Nephron (organoid): ENCODE measurements around the gene MYBPH.

ENCODE experiments used
- H3K27ac Mint-ChIP-seq, 3 experiments: 2 replicates each; pipeline ENCODE4 v1.8.0; 2020; ENCODE audit warnings: mixed read lengths in 3 of 3, mild to moderate bottlenecking in 2 of 3, moderate library complexity in 1 of 3
- H3K27me3 Mint-ChIP-seq: 2 replicates; pipeline ENCODE4 v1.8.0; 2021; ENCODE audit warnings: low read depth, mild to moderate bottlenecking, moderate library complexity, mixed read lengths
- H3K36me3 Mint-ChIP-seq: 2 replicates; pipeline ENCODE4 v1.8.0; 2020; ENCODE audit warnings: low read depth, mixed read lengths
- H3K4me1 Mint-ChIP-seq: 2 replicates; pipeline ENCODE4 v1.8.0; 2020; ENCODE audit warnings: mixed read lengths
- H3K4me3 Mint-ChIP-seq, 3 experiments: 2 replicates each; pipeline ENCODE4 v1.8.0; 2020; ENCODE audit warnings: mild to moderate bottlenecking in 3 of 3, mixed read lengths in 3 of 3, moderate library complexity in 2 of 3
- H3K9me3 Mint-ChIP-seq: 2 replicates; pipeline ENCODE4 v1.8.0; 2020; ENCODE audit warnings: mixed read lengths
- CTCF ChIP-seq, 3 experiments: fragments of 200-600 bp; sonication (generic); IDR thresholded peaks; one replicate each; pipeline ENCODE4 v1.5.0; 2021; ENCODE audit warnings: antibody characterized with exemption in 3 of 3; ENCODE audit not compliant: unreplicated experiment in 3 of 3

MYBPH gene

GRCh38 chr1:203126866-203127665 lies 48.6 kb downstream of the MYBPH start:
- Mint-ChIP-seq H3K36me3 (no peaks in the 10 kb centered on the region), H3K27ac (peak overlapping the region; percentile 22 to 50 (median 34)), H3K4me3 (peak overlapping the region; percentile 77 to 83 (median 82)), H3K9me3 (no peaks in the 10 kb centered on the region), H3K4me1 (peaks cover 67% of the 10 kb centered on the region), H3K27me3 (peaks cover 35% of the 10 kb centered on the region)
- no peak for TF ChIP-seq CTCF (IDR thresholded peaks at IDR 0.05; ENCODE audit: unreplicated experiment in 3 of 3)

GRCh38 chr1:203126151-203126865 lies 49.3 kb downstream of the MYBPH start:
- Mint-ChIP-seq H3K27me3 (peaks cover 41% of the 10 kb centered on the region), H3K9me3 (no peaks in the 10 kb centered on the region), H3K36me3 (no peaks in the 10 kb centered on the region), H3K4me3 (peak overlapping the region; percentile 77 to 83 (median 82)), H3K4me1 (peaks cover 74% of the 10 kb centered on the region), H3K27ac (peak overlapping the region in 2 of 3 experiments; percentile 34 to 36)
- TF ChIP-seq CTCF (IDR thresholded peaks at IDR 0.05; ENCODE audit: unreplicated experiment in 3 of 3) = peak; percentile 41 to 61 (median 57)

DNA sequence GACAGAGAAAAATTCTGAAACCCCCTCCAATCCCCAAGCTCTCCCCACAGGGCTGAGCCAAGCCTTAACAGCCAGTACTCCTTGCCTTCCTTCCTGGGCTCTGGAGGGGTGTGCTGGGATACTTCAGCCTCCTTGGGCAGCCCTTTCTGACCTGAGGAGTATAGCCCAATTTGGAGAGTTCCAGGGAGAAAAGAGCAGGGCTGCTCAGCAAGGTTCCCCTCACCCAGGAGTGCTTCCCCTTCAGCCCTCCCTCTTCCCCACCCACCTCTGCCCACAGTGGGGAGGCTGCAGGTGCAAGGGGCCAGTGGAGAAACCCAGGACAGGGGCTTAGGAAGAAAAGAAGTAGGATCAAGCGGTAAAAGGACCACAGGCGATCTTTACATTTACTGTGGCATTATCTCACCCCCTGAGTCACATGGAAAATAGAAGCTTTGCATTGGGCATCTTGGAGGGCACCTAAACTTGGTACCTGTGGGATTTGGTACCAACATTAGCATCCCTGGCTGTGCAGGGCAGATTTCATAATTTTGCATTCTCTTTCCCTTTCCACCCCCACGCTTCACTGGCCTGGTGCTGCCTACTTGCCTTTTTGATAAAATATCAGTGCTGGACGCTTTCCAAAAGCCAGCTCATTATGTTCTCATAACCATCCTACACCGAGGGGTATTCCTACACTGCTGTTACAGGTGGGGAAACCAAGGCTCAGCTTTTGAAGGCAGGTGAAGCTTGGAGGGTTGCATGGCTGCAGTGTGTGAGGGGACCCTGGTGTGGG lies 50.9 kb downstream of the MYBPH start:
- Mint-ChIP-seq H3K4me1 (peaks cover 76% of the 10 kb centered on the region), H3K9me3 (no peaks in the 10 kb centered on the region), H3K27me3 (peaks cover 47% of the 10 kb centered on the region), H3K4me3 (peak overlapping the region in 1 of 3 experiments; percentile 12), H3K36me3 (no peaks in the 10 kb centered on the region), H3K27ac (no peak overlapping the region)
- TF ChIP-seq CTCF (IDR thresholded peaks at IDR 0.05; ENCODE audit: unreplicated experiment in 3 of 3) = no peak

- H3K27me3 Mint-ChIP-seq = peaks cover 48% of the 10 kb centered on the region
- no peak for TF ChIP-seq CTCF (IDR thresholded peaks at IDR 0.05; ENCODE audit: unreplicated experiment in 3 of 3)
- H3K36me3 Mint-ChIP-seq = no peaks in the 10 kb centered on the region
- no peaks in the 10 kb centered on the region for H3K9me3 Mint-ChIP-seq
- no peak overlapping the region for H3K27ac Mint-ChIP-seq
- H3K4me3 Mint-ChIP-seq = no peak overlapping the region
- H3K4me1 Mint-ChIP-seq = peaks cover 72% of the 10 kb centered on the region
Observed at GRCh38 chr1:203124011-203124410, 51.6 kb downstream of the MYBPH start.

DNA sequence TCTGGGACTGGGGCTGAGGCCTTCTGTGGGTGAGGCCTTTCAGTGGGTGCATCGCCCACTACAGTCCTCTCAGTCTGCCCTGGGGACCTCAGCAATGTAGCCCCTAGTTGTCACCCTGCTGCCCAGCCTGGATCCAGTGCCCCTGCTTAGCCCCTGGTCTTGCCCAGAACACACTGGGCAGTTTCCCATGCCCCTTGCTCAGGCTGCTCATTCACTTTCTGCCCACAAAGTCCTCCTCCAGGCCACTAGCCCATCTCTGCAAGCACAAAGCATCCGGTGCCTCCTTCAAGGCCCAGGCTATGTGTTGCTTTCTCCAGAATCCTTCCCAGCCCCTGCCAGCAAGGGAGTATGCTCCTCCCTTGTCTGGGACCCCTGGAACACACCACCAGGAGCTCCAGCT lies 53.5 kb downstream of the MYBPH start:
- Mint-ChIP-seq H3K27ac (peak overlapping the region in 1 of 3 experiments; percentile 0), H3K36me3 (no peaks in the 10 kb centered on the region), H3K27me3 (peaks cover 51% of the 10 kb centered on the region), H3K4me3 (no peak overlapping the region), H3K4me1 (peaks cover 69% of the 10 kb centered on the region), H3K9me3 (no peaks in the 10 kb centered on the region)
- no peak for TF ChIP-seq CTCF (IDR thresholded peaks at IDR 0.05; ENCODE audit: unreplicated experiment in 3 of 3)
